Measurements from ENCODE around the gene CSRNP3. TPM values are rescaled to one million over a fixed set of nuclear protein-coding genes. Genes with fewer than 3 reads are reported as not detected.

CSRNP3 gene
- total RNA-seq, 4 donors from 2014 or later = 0.51 to 2.4 (median 1.1) TPM

DNA sequence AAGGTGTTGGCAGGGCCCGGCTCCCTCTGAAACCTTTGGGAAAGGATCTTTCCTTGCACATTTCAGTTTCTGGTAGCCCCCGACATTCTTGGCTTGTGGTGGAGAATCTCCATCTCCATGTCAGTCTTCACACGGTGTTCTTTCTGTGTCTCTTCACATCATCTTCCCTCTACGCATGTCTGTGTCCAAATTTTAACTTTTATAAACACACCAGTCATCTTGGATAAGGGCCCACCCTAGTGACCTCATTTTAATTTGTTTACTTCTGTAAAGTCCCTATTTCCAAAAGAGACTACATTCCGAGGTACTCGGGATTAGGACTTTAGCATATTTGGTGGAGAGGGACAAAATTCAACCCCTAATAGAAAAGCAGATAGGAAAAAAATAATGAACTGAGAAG is 186.2 kb downstream of the CSRNP3 start:
- TF ChIP-seq, protein P1, sequence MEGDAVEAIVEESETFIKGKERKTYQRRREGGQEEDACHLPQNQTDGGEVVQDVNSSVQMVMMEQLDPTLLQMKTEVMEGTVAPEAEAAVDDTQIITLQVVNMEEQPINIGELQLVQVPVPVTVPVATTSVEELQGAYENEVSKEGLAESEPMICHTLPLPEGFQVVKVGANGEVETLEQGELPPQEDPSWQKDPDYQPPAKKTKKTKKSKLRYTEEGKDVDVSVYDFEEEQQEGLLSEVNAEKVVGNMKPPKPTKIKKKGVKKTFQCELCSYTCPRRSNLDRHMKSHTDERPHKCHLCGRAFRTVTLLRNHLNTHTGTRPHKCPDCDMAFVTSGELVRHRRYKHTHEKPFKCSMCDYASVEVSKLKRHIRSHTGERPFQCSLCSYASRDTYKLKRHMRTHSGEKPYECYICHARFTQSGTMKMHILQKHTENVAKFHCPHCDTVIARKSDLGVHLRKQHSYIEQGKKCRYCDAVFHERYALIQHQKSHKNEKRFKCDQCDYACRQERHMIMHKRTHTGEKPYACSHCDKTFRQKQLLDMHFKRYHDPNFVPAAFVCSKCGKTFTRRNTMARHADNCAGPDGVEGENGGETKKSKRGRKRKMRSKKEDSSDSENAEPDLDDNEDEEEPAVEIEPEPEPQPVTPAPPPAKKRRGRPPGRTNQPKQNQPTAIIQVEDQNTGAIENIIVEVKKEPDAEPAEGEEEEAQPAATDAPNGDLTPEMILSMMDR (IDR thresholded peaks at IDR 0.05; ENCODE audit: low read depth) = no peak

DNA sequence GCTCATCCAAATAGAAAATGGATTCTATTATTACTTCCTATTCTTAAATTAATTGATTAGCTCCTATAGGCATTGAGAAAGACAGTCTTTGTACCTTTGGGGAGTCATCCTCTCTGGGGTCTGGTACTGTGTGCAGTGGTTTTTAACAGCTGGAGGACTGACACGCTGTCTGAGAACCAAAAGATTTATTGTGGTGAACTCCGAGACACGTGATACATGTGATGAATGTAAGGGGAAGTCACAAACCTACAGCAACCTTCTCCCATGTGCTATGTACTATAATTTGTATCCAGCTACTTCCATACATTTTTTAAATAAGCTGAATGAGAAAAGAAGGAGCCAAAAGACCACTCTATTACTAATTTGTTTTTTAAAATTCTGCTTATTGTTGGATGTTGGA is 190.9 kb downstream of the CSRNP3 start:
- TF ChIP-seq, protein P1 (IDR thresholded peaks at IDR 0.05; ENCODE audit: low read depth) = no peak

DNA sequence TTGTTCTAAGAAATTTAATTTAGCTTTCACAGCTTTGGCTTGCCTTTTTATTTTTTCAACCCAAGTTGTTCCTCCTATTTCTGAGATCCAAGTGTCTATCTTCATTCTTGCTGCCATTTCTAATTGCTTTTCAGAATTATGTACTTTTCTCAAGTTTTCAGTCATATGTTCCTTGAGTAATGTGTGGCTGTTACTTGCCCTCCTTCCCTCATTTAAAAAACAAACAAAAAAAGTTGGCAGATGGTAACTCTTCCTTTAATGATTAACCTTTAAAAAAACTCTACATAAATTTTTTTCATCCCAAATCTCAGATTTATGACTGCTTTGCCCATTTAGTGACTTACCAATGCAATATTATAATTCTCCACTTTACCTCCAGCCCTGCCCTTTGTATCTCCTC is 193.2 kb downstream of the CSRNP3 start:
- TF ChIP-seq, protein P1 (IDR thresholded peaks at IDR 0.05; ENCODE audit: low read depth) = no peak

DNA sequence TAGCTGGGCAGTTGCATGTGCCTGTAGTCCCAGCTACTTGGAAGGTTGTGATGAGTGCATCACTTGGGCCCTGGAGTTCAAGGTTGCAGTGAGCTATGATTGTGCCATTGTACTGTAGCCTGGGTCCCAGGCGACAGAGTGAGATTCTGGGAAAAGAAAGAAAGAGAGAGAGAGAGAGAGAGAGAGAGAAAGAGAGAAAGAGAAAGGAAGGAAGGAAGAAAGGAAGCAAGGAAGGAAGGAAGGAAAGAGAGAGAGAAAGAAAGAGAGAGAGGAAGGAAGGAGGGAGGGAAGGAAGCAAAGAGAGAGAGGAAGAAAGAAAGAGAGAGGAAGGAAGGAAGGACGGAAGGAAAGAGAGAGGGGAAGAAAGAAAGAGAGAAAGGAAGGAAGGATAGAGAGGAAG is 196.1 kb downstream of the CSRNP3 start:
- TF ChIP-seq, protein P1 (IDR thresholded peaks at IDR 0.05; ENCODE audit: low read depth) = no peak

DNA sequence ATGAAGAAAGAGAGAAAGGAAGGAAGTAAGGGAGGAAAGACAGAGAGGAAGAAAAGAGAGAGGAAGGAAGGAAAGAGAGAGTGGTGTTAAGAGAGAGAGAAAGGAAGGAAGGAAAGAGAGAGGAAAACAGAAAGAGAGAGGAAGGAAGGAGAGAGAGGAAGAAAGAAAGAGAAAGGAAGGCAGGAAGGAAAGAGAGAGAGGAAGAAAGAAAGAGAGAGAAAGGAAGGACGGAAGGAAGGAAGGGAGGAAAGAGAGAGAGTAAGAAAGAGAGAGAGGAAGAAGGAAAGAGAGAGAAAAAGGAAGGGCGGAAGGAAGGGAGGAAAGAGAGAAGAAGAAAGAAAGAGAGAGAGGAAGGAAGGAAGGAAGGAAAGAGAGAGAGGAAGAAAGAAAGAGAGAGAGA is 197.1 kb downstream of the CSRNP3 start:
- TF ChIP-seq, protein P1 (IDR thresholded peaks at IDR 0.05; ENCODE audit: low read depth) = no peak

DNA sequence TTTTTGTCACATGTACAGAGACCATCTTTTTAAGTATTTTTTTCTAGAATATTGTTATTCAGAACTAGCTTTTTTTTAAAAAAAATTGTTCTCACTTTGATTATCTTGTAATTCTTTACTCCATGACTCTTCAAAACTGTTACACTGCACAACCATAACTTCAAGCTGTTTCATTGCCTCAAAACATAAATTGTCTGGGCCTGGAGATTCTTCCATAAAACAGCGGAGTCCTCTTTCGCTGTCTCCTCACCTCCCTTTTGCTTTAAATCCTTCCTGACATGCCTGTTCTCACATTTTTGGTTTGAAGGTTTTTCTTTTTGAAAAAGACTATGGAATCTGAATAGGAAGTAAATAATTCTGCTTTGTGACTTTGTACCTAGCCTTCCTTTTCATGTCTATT is 197.9 kb downstream of the CSRNP3 start:
- TF ChIP-seq, protein P1 (IDR thresholded peaks at IDR 0.05; ENCODE audit: low read depth) = no peak

DNA sequence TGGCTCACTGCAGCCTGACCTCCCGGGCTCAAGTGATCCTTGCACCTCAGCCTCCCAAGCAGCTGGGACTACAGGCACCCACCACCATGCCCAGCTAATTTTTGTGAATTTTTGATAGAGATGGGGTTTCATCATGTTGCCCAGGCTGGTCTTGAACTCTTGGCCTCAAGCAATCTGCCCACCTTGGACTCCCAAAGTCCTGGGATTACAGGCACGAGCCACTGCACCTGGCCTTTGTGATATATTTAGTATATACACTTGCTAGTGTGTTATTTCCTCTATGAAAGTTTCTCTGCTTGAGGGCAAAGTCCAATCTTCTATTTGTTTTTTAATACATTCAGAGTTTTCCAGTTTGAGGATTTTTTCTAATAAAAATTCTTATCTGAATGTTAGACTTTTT is 205.3 kb downstream of the CSRNP3 start:
- TF ChIP-seq, protein P1 (IDR thresholded peaks at IDR 0.05; ENCODE audit: low read depth) = no peak
